ENCODE results near the gene ADNP2.

DNA sequence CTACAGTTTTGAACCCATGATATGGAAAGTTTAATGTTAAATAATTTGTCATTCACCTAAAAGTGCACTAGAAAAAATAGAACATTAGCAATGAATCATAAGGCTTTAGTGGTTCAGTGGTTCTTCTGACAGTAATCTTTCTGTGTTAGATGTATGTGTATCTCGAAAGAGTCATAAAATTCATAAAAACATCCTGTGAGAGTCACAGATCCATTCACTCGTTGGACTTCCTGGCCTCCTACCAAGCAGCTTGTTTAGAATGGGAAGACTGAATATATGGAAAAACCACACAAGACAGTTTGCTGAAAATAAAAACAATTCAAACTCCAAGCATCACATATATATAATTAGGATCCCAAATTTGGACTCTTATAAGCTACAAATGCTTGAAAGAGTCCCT is 34.8 kb downstream of the ADNP2 start:
- TF ChIP-seq CTCF (IDR thresholded peaks at IDR 0.05) (no peak), POLR2A (IDR thresholded peaks at IDR 0.05) (no peak), POLR2AphosphoS5 (IDR thresholded peaks at IDR 0.05) (no peak)
